Heart left ventricle (tissue), 16 donors: ENCODE measurements around the gene FSTL3. TPM values are rescaled to one million over a fixed set of nuclear protein-coding genes. Genes with fewer than 3 reads are reported as not detected.
"Not testable (repeated sequence)": the region's sequence is repeated elsewhere in the genome, so short reads cannot be mapped to it uniquely, and the experiment has no call there.

ENCODE experiments used
- ATAC-seq, 4 donors: fragments of 200-7000 bp; cut with Tn5 transposase; one replicate each; pipeline ENCODE4 v1.9.1; 2020 to 2022; ENCODE audit warnings: moderate library complexity in 4 of 4, mild to moderate bottlenecking in 3 of 4, moderate number of reproducible peaks in 1 of 4
- DNase-seq, 5 donors: peaks; one replicate each; pipeline ENCODE4 v3.0.0-alpha.2; 2020
- H3K27ac ChIP-seq, 12 donors: fragments of 200-600 bp; sonication (generic) in 4 of 12; one replicate each; pipeline versions ENCODE4 v1.5.0 to v1.8.0; 2016 to 2022; ENCODE audit warnings: mild to moderate bottlenecking in 2 of 12
- H3K27me3 ChIP-seq, 9 donors: fragments of 200-600 bp; sonication (generic) in 2 of 9; one replicate each; pipeline versions ENCODE4 v1.5.1 to v1.8.0; 2016 to 2022; ENCODE audit warnings: mild to moderate bottlenecking in 3 of 9
- H3K36me3 ChIP-seq, 9 donors: fragments of 200-600 bp; sonication (generic) in 2 of 9; one replicate each; pipeline versions ENCODE4 v1.5.0 to v1.8.0; 2018 to 2022; ENCODE audit warnings: mild to moderate bottlenecking in 2 of 9
- H3K4me1 ChIP-seq, 12 donors: fragments of 200-600 bp; sonication (generic) in 4 of 12; one replicate each; pipeline versions ENCODE4 v1.5.0 to v1.8.0; 2016 to 2022; ENCODE audit warnings: mild to moderate bottlenecking in 3 of 12
- H3K4me3 ChIP-seq, 12 donors: fragments of 200-600 bp; sonication (generic) in 4 of 12; one replicate each; pipeline versions ENCODE4 v1.5.0 to v1.8.0; 2017 to 2022; ENCODE audit warnings: mild to moderate bottlenecking in 9 of 12, moderate library complexity in 4 of 12
- H3K9me3 ChIP-seq, 12 donors: fragments of 200-600 bp; sonication (generic) in 4 of 12; one replicate each; pipeline versions ENCODE4 v1.5.0 to v1.8.0; 2016 to 2022; ENCODE audit warnings: mild to moderate bottlenecking in 1 of 12
- POLR2A ChIP-seq, 2 donors: fragments of 450-650 bp; IDR thresholded peaks; one replicate each; pipeline ENCODE4 v1.6.1; 2017; ENCODE audit warnings: antibody characterized with exemption in 2 of 2, mild to moderate bottlenecking in 2 of 2, moderate library complexity in 2 of 2
- WGBS, 4 donors: extraction: QIAGEN DNeasy Blood & Tissue Kit in 2 of 4; methylation state at CpG; one replicate each; pipeline versions ENCODE4 v1.1.5 to v1.1.7; 2013 to 2018; 5-methylcytosine and 5-hydroxymethylcytosine counted together
- intact Hi-C, 10 donors: fragments of 100-400 bp; cut with DNase I; formaldehyde crosslinking; loops; one replicate each; pipeline versions ENCODE4 v1.11.1 to v1.14.2; 2022
- polyA plus RNA-seq, 2 donors: library from polyadenylated mRNA; stranded (reverse); fragments of 200-250 nt; gene quantifications; one replicate each; pipeline ENCODE4 v1.2.3, GENCODE V29; 2013
- total RNA-seq, 9 donors: library from RNA; depleted of rRNA in 2 of 9; stranded (reverse); fragments of >200 nt in 2 of 9; fragmentation: NEBNext Ultra II Directional in 3 of 9; extraction: Animal tissue kit (Norgen Biotek cat#: 25700) in 3 of 9; gene quantifications; one replicate each; pipeline versions ENCODE4 v1.1.0 to v1.2.4, GENCODE V29; 2016 to 2023
- TF ChIP-seq, protein P1 (sequence below), 12 donors: fragments of 200-600 bp; sonication (generic) in 4 of 12; IDR thresholded peaks; one replicate each; pipeline versions ENCODE4 v1.5.0 to v1.8.0; 2018 to 2022; ENCODE audit warnings: antibody characterized with exemption in 12 of 12, mild to moderate bottlenecking in 5 of 12
- donor health status: ischemic (EF 13 %, LVEDD 7.1; RV severe dilation, severe dysfunction).
- donor health status: healthy with polysubstance abuse.
- donor health status: DM: no; HTN: yes; CAD: no.
- donor health status: DM: no; HTN: no; CAD: no.
- donor health status: ischemic (EF 25% LVEDD 6.9; RV normal size, moderate dysfunction).
- donor health status: ischemic (EF 25% LVEDD 5.7; RV mildly dilated, moderate dysfunction).
- donor health status: healthy.
- donor health status: DM: yes; HTN: yes; CAD: no.
- donor health status: ischemic (EF 35%, LVEDD 5.7; RV mildly dilated, moderate dysfunction).
- donor health status: nonischemic (EF 11% LVEDD 7.7; RV severe dilation, severe dysfunction).
- donor health status: DM: yes; HTN: yes; CAD: no.
- donor health status: PGD.
- donor health status: ischemic (EF 29% LVEDD 5.4; RV normal size, mild dysfunction).
- donor health status: nonischemic (EF 23%, LVEDD 6.1; RV moderate dilation, normal function).

The FSTL3 gene
- total and polyA plus RNA-seq, 11 donors: 41.7 to 376 (median 119) TPM

- Histone ChIP-seq H3K27me3 (no peaks in the 10 kb centered on the region), H3K9me3 (no peaks in the 10 kb centered on the region), H3K4me1 (no peaks in the 10 kb centered on the region), H3K4me3 (no peak overlapping the region), H3K36me3 (no peaks in the 10 kb centered on the region), H3K27ac (no peak overlapping the region)
- ATAC-seq: no peak
- WGBS, 4 donors: 73 to 96% (median 91%) methylated on average over 17 of the region's 17 CpGs
- intact Hi-C loops: no loop called here
- DNase-seq: no peak
- TF ChIP-seq, protein P1, sequence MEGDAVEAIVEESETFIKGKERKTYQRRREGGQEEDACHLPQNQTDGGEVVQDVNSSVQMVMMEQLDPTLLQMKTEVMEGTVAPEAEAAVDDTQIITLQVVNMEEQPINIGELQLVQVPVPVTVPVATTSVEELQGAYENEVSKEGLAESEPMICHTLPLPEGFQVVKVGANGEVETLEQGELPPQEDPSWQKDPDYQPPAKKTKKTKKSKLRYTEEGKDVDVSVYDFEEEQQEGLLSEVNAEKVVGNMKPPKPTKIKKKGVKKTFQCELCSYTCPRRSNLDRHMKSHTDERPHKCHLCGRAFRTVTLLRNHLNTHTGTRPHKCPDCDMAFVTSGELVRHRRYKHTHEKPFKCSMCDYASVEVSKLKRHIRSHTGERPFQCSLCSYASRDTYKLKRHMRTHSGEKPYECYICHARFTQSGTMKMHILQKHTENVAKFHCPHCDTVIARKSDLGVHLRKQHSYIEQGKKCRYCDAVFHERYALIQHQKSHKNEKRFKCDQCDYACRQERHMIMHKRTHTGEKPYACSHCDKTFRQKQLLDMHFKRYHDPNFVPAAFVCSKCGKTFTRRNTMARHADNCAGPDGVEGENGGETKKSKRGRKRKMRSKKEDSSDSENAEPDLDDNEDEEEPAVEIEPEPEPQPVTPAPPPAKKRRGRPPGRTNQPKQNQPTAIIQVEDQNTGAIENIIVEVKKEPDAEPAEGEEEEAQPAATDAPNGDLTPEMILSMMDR (IDR thresholded peaks at IDR 0.05): no peak
- no peak for TF ChIP-seq POLR2A (IDR thresholded peaks at IDR 0.05)
Observed at GRCh38 chr19:688992-689391, 12.8 kb downstream of the FSTL3 start.

DNA sequence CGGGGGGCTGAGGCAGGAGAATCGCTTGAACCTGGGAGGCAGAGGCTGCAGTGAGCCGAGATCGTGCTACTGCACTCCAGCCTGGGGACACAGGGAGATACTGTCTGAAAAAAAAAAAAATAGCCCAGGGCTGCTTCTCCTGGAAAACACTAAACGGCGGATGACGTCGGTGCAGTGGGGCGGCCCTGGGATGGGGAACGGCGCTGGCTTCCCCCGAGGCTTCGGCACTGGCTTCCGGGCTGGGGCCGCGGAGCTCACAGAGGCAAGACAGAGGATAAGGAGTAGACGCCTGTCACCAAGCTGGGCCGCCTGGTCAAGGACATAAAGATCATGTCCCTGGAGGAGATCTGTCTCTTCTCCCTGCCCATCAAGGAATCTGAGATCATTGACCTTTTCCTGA lies 14.0 kb downstream of the FSTL3 start:
- no peak overlapping the region for H3K27ac ChIP-seq
- H3K36me3 ChIP-seq: no peaks in the 10 kb centered on the region
- H3K4me3 ChIP-seq: no peak overlapping the region
- peaks cover 0 to 7% (median 0%) of the 10 kb centered on the region in 12 donors for H3K4me1 ChIP-seq
- TF ChIP-seq, protein P1 (IDR thresholded peaks at IDR 0.05): no peak
- TF ChIP-seq POLR2A (IDR thresholded peaks at IDR 0.05): no peak
- ATAC-seq: peak in 2 of 4 donors; percentile 32 to 33
- H3K9me3 ChIP-seq: no peaks in the 10 kb centered on the region
- WGBS, 4 donors: 47 to 67% (median 60%) methylated on average over 18 of the region's 18 CpGs
- intact Hi-C loops: no loop called here
- peak in 3 of 5 donors; percentile 48 to 74 (median 67) for DNase-seq
- H3K27me3 ChIP-seq: peaks cover 0 to 3% (median 0%) of the 10 kb centered on the region in 9 donors

GRCh38 chr19:694481-695351 lies 18.5 kb downstream of the FSTL3 start:
- peak in 1 of 4 donors; percentile 27 for ATAC-seq
- H3K27ac ChIP-seq: no peak overlapping the region
- peak overlapping the region in 1 of 12 donors; percentile 5 for H3K4me3 ChIP-seq
- no peaks in the 10 kb centered on the region for H3K9me3 ChIP-seq
- DNase-seq: no peak
- H3K4me1 ChIP-seq: peaks cover 0 to 15% (median 0%) of the 10 kb centered on the region in 12 donors
- peaks cover 0 to 17% (median 5%) of the 10 kb centered on the region in 9 donors for H3K27me3 ChIP-seq
- TF ChIP-seq, protein P1 (IDR thresholded peaks at IDR 0.05): no peak
- no peak for TF ChIP-seq POLR2A (IDR thresholded peaks at IDR 0.05)
- intact Hi-C loops: no loop called here
- no peaks in the 10 kb centered on the region for H3K36me3 ChIP-seq
- 44 to 55% (median 50%) methylated on average over 22 to 41 of the region's 41 CpGs for WGBS, 4 donors

- Histone ChIP-seq H3K27ac (no peak within 1 kb of the TSS), H3K4me1 (peaks cover 0 to 15% (median 0%) of the 10 kb centered on the region in 12 donors), H3K27me3 (peaks cover 0 to 17% (median 5%) of the 10 kb centered on the region in 9 donors), H3K36me3 (no peaks in the 10 kb centered on the region), H3K4me3 (peak within 1 kb of the TSS in 1 of 12 donors; percentile 5), H3K9me3 (no peaks in the 10 kb centered on the region)
- no peak for ATAC-seq
- 64 to 81% (median 73%) methylated on average over 15 to 31 of the region's 31 CpGs for WGBS, 4 donors
- no peak for TF ChIP-seq POLR2A (IDR thresholded peaks at IDR 0.05)
- TF ChIP-seq, protein P1 (IDR thresholded peaks at IDR 0.05): no peak
- intact Hi-C loops: no loop called here
- DNase-seq: no peak
Observed at GRCh38 chr19:695352-695949, 19.3 kb downstream of the FSTL3 start, which contains the start of gene PRSS57. Gene PRSS57, minus strand, starts transcription at chr19:695452. Its CDS starts 22 bp downstream, at chr19:695430.

DNA sequence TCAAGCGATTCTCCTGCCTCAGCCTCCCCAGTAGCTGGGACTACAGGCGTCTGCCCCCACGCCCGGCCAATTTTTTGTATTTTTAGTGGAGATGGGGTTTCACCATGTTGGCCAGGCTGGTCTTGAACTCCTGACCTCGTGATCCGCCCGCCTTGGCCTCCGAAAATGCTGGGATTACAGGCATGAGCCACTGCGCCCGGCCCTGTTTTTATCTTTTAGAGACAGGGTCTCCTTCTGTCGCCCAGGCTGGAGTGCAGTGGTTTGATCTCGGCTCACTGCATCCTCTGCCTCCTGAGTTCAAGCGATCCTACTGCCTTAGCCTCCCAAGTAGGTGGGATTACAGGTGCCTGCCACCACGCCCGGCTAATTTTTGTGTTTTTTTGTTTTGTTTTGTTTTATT lies 22.3 kb downstream of the FSTL3 start:
- 90 to 96% (median 93%) methylated on average over 15 of the region's 15 CpGs for WGBS, 4 donors
- intact Hi-C loops, DNase-seq, H3K27ac ChIP-seq, H3K4me3 ChIP-seq, ATAC-seq, H3K36me3 ChIP-seq, H3K9me3 ChIP-seq: not testable (repeated sequence)
- Histone ChIP-seq H3K4me1 (peaks cover 0 to 21% (median 0%) of the 10 kb centered on the region in 12 donors), H3K27me3 (peaks cover 0 to 26% (median 5%) of the 10 kb centered on the region in 9 donors)

- H3K36me3 ChIP-seq, ATAC-seq, H3K9me3 ChIP-seq, H3K4me3 ChIP-seq, DNase-seq, H3K27ac ChIP-seq: not testable (repeated sequence)
- 74 to 91% (median 80%) methylated on average over 14 of the region's 14 CpGs for WGBS, 4 donors
- peaks cover 0 to 23% (median 0%) of the 10 kb centered on the region in 12 donors for H3K4me1 ChIP-seq
- intact Hi-C loops: loop anchor here in 1 of 10 donors (5.0 kb wide), 1 partner anchor 42 kb away; no protein-coding TSS in a partner anchor
- H3K27me3 ChIP-seq: peaks cover 0 to 28% (median 5%) of the 10 kb centered on the region in 9 donors
Observed at GRCh38 chr19:699885-700284, 23.7 kb downstream of the FSTL3 start.
